NCI-H2227 treated with DMSO at 0.1 percent for 48 hours (cell line): Measurements from ENCODE around the gene MICAL2.

Source experiments
- DNase-seq: peaks from one replicate; lab custom pipeline; 2025; lab: John Stamatoyannopoulos, UW

The MICAL2 gene

DNA sequence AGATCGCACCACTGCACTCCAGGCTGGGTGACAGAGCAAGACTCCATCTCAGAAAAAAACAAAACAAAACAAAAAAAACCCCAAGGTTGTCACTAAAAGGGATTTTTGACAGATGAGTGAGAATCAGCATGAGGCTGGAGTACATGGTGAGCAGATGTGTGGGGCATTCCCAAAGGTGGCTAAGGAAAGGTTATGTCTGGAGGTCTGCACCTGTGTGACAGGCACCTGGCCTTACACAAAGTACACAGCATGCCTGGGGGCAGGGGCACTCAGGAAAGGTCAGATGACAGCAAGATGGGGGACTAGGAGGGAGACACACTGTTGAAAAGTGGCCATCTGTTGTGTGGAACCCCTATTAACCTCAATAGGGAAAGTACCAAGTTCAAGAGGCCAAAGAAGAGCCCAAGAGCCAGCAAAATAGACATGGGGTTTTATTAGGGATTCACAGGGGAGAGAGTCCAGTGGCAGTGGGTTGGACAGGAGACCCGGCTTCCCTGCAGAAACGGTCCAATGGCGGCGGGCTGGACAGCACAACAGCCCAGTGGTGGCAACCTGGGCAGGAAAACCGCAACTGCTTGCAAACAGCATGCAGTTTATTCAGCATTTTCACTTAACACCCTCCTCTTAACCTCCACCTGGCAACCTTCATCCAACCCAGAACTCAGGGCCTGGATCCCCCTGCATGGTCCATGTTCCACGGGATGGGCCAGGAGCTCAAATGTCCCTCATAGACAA, 101.1 kb downstream of the MICAL2 start:
- no peak for DNase-seq

DNA sequence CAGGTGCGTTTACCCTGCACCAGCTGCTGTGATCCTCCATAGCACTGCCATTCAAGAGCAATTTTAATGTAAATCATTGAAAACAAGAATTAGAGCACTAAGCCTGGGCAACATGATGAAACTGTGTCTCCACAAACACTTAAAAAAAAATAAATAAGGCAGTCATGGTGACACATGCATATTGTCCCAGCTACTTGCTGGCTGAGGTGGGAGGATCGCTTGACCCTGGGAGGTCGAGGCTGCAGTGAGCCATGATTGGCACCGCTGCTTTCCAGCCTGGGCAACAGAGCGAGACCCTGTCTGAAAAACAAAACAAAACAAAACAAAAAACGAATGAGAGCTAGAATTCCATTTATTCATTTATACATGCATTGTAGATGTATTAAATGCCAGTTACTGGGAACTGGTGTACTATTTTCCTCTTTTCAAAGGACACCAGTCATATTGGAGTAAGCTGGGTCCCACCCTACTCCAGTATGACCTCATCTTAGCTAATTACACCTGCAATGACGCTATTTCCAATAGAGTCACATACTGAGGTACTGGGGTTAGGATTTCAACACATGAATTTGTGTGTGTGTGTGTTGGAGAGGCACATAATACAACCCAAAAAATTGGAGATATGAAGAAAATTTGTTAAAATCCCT, 101.9 kb downstream of the MICAL2 start:
- no peak for DNase-seq

DNA sequence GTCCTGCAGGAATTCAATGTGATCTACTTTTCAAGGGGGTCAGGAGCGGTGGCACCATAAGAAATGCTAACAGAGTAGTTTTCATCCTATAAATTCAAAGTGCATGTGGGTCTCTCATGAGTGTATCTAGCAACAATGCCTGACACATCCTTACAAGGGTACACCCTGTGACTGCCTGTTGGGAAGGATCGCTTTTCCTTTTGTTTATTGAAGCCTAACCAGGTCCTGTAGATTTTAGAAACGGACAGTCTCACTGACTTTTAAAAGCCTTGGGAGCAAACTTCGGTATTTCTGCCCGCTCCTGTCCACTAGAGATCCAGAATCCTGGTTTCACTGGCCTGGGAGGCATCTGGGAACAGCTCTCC, 102.4 kb downstream of the MICAL2 start:
- DNase-seq: no peak

DNA sequence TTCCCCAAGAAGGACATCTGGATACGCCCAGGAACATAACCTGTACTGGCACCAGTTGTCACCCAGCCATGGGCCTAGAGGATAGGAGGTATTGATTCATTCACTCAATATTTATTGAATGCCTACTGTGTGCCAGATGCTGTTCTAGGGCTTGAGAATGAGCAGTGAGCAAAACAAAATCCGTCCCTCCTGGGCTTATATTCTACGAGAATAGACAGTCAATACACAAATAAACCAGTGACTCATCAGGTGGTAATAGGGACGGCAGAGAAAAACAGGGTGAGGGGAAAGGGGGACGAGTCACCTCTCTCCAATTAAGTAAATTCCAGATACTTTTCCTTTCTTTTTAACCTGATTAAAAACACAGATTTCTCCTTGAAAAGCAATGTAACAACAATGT, 103.5 kb downstream of the MICAL2 start:
- no peak for DNase-seq

DNA sequence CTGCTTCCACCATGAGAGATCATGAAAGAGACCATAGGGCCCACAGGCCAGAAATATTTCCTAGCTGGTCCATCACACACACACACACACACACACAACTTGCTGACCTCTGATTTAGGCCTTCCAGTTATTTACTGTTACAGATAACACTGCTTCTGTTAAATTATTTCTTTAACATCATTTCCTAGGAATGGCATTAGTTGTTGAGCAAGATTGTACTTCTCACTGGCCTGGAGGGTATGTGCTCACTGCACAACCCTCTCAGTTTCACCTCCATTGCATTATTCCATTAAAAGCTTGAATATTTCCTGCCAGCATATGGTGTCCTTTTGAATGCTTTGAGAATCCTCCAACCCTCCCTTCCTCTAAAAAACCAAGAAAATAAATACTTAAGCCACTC, 104.4 kb downstream of the MICAL2 start:
- no peak for DNase-seq

DNA sequence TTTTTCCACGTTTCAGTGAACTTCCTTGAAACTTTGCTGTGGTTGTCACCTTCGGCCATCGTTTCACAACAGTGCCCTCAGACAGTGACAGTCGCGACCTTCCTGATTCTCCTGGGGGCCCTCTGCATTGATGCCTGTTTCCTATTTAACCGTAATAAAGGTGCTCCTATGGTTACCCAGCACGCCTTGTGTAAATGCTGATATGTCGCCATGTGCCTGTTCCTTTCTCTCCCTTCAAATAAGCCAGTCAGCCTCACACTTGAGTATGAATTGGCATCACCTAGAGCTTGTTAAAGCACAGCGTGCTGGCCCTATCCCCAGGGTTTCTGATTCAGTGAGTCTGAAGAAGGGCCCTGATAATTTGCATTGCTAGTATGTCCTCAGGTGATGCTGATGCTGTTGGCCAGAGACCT, 104.8 kb downstream of the MICAL2 start:
- DNase-seq: no peak

DNA sequence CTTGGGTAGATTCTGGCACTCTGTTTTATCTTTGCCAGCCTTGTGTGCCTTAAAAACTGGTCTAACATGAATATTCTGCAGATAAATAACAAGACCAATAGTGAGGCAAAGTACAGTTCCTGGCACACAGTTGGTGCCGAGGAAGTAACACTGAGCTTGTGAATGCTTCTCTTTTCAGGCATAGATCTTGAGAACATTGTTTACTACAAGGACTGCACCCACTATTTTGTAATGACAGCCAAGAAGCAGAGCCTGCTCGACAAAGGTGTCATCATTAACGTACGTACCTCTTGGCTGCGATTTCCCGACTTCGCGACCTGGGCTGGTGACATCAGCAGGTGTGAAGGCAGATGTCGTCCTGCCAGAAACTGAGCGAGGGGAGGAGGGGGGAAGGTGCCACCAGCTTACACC, 105.7 kb downstream of the MICAL2 start:
- DNase-seq: no peak

DNA sequence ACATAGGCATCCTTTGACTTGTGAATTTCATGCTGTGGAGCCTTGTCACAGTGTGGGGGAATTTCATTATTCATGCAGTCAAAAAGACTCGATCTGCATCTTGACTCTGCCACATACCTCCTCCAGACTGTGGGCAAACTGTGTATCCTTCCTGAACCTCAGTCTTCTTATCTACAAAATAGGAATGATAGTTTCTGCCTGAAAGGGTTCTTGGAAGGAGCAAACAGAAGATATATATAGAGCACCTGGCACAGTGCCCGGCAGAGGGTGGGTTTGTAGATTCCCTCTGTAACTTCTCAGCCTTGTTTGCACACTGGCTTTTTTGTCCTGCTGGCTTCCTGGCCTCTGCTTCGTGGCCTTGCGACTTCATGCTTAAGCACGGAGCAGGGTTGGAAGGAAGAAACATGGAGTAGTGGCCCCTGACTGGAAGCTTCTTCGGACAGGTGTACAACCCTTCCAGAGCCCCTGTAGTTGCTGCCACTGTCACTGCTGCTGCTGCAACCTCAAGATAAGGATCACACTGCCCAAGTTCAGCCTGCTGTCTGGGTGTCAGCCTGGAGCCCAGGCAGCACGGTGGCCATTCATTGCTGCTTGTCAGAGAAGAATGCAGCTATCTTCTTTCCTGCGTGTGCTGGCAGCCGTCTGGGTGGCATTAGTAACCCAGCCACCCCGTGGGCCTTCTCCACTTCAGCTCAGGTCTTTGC, 106.4 kb downstream of the MICAL2 start:
- no peak for DNase-seq

DNA sequence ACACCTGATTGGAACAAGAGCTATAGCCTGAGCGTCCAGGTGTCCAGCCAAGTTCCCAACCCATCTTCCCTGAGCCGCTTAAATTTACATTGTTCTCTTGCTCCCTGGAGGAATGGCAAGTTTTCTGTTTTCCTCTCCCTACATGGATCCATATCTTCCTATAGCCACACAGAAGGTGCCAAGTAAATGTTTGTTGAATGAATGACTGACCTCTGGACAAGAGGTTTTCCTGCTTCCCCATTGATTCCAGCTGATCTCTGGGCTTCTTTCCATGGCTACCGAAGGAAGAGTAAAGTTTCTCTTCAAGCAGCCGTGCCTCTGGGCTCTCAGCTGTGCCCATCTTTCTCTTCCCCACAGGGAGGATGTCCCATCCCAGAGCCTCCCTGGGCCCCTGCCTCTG, 107.5 kb downstream of the MICAL2 start:
- no peak for DNase-seq

DNA sequence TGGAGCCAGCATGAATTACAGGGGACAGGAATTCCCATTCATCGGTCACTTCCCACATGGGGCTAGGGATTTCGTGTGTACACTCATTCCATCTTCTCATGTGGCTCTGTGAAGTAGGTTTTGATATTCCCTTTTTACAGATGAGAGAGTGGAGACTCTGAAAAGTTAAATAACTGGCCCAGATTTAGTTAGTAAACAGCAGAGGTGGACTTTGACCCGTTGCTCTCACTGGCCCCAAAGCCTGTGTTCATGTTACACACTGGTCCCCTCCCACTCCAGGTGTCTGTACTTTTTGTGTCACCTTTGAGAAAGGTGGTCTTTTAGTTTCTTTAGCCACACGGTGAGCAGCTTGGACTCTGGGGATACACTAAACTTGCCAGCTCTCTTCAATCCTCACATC, 108.5 kb downstream of the MICAL2 start:
- no peak for DNase-seq

DNA sequence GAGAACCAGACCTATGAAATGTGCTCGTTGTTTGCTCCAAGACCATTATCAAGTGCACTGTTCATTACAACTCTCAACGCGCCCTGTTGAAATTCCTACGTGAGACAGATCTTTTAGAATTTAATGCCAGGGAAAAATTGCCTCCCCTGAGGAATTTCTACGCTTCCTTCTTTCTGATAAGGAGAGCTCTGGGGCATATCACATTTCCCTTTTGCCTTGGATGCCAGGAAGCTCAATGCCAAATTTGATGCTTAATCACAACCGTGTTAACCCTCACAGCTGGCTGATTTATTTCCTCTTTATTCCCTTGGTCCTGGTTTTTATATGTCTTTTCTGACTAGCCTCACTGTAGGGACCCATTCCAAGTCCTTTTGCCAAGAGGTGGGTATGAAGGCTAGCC, 109.4 kb downstream of the MICAL2 start:
- DNase-seq: no peak

DNA sequence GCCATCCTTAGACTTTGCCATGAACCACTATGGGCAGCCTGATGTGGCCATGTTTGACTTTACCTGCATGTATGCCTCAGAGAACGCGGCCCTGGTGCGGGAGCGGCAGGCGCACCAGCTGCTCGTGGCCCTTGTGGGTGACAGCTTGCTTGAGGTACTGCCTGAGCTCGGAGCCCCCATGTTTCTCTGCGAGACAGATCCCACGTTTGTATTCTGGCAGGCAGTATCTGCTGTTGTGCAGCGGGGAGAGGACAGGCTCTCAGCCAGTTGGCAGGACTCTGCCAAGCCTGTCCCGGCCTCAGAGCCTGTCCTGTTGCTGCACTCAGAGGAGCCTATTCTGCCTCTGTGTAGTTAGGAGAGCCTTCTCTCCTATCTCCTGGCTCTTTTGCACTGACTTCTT, 109.9 kb downstream of the MICAL2 start:
- no peak for DNase-seq

DNA sequence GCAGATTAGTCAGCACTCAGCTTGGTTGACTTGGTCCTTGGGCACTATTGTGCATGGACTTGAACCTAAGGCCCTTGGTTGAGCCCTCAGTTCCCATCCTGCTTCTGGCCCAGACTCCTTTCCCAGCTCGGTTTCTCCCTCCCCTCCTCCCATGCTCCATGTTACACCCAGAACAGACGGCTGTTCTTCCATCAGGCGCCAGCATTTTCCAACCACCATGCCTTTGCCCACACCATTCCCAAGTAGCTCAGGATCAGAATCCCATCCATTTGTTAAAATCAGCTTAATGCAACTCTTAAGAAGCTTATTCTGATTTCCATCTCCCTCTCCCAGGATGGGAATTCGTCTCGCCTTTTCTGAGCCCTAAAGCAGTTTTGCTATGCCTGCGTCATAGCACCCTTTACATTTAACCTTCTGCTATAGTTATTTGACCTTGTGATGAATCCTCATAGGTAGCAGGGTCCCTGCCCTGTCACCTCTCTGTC, 110.7 kb downstream of the MICAL2 start:
- no peak for DNase-seq

DNA sequence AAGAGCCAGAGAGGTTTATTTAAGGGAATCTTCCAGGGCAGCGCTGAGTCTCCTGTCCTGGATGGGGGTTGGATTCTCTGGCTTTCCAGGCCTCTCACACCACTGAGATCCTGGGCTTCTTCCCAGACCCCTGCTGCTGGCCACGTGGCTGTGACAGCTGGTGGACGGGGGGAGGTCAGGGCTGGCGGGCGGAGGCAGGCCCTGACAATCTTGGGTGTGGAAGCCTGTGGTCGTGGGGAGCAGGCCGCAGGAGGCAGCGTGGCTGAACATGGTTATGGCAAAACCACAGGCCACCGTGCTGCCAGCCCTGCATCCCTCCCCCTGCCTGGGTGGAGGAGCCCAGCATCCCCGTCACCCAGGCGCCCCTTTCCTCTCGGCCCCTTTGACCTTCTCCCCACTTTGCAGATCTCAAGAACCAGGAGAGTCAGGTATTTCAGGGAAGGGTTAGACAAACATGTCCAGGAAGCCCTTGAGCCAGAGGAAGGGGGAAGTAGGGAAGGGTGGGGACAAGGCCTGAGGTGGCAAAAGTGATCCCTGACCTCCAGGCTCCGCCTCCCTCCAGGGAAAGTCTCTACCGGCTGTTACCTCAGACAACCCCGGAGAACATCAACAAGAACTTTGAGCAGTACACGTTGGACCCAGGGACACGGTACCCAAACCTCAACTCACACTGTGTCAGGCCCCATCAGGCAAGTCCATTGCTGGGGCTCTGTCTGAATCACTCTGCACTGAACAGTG, 111.8 kb downstream of the MICAL2 start:
- no peak for DNase-seq

DNA sequence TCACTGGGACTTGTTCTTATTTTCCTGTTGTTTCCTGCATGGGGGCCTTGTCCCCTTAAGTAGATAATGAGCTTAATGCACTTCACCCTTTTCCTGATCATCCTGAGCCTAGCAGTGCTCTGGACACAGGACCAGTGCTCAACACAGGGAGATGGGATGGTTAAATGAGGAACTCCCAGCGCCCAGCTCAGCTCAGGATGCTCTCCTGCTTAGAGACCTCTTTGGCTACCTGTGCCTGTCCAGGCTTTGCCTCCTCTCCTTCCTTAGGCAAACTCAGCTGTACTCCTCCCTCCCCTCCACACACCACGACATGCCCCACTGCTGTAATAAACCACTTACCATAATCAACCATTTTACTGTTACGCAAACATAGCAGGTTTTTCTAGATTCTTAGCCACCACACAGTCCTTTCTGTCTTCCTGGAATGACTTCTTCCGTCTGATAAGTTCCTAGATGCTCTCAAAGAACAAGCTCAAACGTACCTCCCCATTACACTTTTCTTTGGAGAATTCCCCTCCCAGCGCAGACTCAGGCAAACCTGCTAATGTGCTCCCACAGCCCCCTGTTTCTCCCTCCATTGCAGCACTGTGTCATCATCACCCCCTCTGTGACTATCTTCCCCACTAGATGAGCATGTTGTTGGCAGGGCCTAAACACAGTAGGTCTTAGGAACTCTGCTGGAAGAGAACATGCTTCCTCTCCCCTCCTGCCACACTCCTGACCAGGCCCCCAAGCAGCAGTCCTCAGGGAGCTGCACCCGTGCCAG, 113.6 kb downstream of the MICAL2 start:
- DNase-seq: no peak

DNA sequence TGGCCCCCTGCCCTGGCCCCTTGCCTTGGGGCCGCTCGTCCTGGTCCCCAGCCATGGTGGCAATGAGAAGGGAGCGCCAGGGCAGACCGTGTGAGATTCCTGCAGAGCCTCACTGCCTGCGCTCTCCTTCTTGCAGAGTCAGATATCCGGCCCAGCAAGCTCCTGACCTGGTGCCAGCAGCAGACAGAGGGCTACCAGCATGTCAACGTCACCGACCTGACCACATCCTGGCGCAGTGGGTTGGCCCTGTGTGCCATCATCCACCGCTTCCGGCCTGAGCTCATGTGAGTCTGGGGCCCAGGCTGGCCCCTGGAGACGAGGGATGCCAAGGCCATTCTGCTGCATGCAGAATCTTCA, 114.1 kb downstream of the MICAL2 start:
- no peak for DNase-seq

DNA sequence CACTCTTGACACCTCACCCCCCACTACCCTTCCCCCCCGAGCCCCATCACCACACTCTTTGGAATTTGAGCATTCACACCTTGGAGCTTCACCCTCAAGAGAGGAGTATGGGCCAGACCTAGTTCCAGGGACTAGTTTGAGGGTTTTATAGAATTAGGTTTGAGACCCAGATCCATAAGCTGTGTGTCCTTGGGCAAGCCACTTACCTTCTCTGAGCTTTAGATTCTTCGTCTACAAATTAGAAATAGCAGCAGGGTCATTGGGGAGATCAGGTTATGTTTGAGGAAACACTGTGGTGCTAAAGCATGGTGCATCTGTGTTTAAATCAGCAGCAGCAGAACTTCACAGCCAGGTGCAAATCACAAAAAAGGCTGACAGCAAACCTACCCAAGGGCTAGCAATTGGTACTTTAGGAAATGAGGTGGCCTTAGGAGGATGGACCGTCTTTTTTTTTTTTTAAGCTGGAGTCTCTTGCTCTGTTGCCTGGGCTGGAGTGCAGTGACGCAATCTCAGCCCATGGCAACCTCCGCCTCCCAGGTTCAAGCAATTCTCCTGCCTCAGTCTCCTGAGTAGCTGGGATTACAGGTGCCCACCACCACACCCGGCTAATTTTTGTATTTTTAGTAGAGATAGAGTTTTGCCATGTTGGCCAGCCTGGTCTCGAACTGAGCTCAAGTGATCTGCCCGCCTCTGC, 114.8 kb downstream of the MICAL2 start:
- no peak for DNase-seq

DNA sequence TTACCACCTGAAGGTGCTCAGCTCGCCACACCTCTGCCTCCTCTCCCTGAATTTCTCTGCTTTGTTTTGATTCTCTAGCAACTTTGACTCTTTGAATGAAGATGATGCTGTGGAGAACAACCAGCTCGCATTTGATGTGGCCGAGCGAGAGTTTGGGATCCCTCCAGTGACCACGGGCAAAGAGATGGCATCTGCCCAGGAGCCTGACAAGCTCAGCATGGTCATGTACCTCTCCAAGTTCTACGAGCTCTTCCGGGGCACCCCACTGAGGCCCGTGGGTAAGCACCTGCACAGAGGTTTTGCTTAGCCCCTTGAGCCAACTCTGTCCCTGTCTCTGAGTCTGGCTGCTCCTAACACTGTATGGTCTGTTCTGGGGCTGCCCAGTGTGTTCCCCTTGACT, 115.7 kb downstream of the MICAL2 start:
- no peak for DNase-seq

DNA sequence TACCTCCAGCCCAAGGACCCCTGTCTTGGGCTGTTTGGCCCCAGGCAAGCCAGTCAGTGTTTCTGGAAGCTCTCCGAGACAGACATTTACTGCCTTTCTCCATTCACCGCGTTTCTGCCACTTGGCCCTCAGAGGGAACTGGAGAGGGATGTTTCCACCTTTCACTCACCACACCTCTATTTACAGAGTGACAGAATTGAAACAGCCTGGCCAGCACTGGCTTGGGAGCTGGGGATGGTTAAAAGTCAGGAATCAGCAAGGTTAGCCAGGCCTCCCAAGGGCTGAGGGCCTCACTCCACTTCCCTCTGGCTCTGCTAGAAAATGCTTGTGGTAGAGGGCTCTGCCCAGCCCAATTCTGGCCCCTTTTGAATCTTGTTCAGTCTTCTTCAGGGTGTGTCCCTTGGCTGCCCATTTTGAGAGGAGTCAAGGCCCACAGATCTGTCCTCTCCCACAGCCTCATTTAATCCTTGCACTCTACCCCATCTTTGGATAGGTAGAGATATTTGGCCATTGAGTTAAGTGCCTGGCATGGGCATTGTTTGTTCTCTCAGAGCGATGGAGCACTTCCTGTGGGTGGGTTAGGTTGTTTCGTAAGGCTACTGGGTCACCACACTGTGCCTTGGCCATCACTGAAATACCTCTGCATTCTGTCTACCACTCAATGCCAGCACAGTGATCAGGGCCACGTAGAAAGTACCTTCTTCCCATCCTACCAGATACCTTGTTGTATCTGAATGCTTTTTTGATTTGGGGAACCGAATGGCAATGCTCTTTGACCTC, 119.2 kb downstream of the MICAL2 start:
- no peak for DNase-seq

DNA sequence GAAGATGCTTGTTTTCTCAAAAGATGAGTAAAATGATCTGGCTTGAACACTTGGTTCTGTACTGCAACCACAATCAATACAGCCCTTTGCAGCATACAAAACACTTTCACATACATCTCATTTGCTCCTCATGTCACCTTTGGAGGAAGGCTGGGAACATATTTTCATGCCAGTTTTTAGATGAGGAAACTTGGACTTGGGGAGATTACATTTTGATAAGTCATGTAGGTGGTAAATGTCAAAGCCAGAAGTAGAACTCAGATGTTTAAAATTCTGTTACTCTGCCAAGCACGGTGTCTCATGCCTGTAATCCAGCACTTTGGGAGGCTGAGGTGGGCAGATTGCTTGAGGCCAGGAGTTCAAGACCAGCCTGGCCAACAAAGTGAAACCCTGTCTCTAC, 121.8 kb downstream of the MICAL2 start:
- DNase-seq: no peak
